Activated CD8-positive, alpha-beta T cell treated with anti-CD3 and anti-CD28 coated beads for 36 hours (primary cell): Measurements from ENCODE around the gene PIKFYVE. TPM values are rescaled to one million over a fixed set of nuclear protein-coding genes. Genes with fewer than 3 reads are reported as not detected.
A peak's percentile ranks its signal among the peaks of the same experiment; 100 is the strongest.
"Not testable (repeated sequence)": the region's sequence is repeated elsewhere in the genome, so short reads cannot be mapped to it uniquely, and the experiment has no call there.

Source experiments
- ATAC-seq: fragments of 200-7000 bp; cut with Tn5 transposase; one replicate; pipeline ENCODE4 v1.10.0; 2021; ENCODE audit warnings: mild to moderate bottlenecking, moderate library complexity
- CTCF ChIA-PET: fragments of 350-600 bp; sonication (Branson Sonifier 250); formaldehyde crosslinking; loops from one replicate; lab custom pipeline; 2021; ENCODE audit warnings: antibody characterized with exemption; lab: Charles Lee
- POLR2A ChIA-PET: fragments of 350-600 bp; sonication (Branson Sonifier 250); formaldehyde crosslinking; loops from one replicate; lab custom pipeline; 2021; ENCODE audit warnings: antibody characterized with exemption; lab: Charles Lee
- DNase-seq: peaks from one replicate; pipeline ENCODE4 v3.0.0-alpha.2; 2020
- H3K27ac Mint-ChIP-seq: one replicate; pipeline ENCODE4 v1.8.0; 2021; ENCODE audit warnings: mild to moderate bottlenecking, mixed read lengths
- H3K27me3 Mint-ChIP-seq: one replicate; pipeline ENCODE4 v1.8.0; 2021; ENCODE audit warnings: mixed read lengths
- H3K36me3 Mint-ChIP-seq: one replicate; pipeline ENCODE4 v1.8.0; 2021; ENCODE audit warnings: low read depth, mixed read lengths
- H3K4me1 Mint-ChIP-seq: one replicate; pipeline ENCODE4 v1.8.0; 2021; ENCODE audit warnings: low read depth, mixed read lengths
- H3K4me3 Mint-ChIP-seq: one replicate; pipeline ENCODE4 v1.8.0; 2021; ENCODE audit warnings: mild to moderate bottlenecking, moderate library complexity, mixed read lengths
- H3K9me3 Mint-ChIP-seq: one replicate; pipeline ENCODE4 v1.8.0; 2021; ENCODE audit warnings: mixed read lengths
- intact Hi-C: fragments of 100-400 bp; cut with micrococcal nuclease; formaldehyde crosslinking; loops from one replicate; pipeline ENCODE4 v1.10.0; 2022
- total RNA-seq, 2 experiments: library from RNA; stranded (reverse); gene quantifications; one replicate each; pipeline ENCODE4 v1.2.3, GENCODE V29; 2021
- TF ChIP-seq, protein P1 (sequence below): fragments of 200-600 bp; IDR thresholded peaks from one replicate; pipeline ENCODE4 v1.8.0; 2022; ENCODE audit warnings: antibody characterized with exemption, mild to moderate bottlenecking

PIKFYVE gene
- total RNA-seq, 2 experiments from 2014 or later, result 16.4 to 16.9 TPM

DNA sequence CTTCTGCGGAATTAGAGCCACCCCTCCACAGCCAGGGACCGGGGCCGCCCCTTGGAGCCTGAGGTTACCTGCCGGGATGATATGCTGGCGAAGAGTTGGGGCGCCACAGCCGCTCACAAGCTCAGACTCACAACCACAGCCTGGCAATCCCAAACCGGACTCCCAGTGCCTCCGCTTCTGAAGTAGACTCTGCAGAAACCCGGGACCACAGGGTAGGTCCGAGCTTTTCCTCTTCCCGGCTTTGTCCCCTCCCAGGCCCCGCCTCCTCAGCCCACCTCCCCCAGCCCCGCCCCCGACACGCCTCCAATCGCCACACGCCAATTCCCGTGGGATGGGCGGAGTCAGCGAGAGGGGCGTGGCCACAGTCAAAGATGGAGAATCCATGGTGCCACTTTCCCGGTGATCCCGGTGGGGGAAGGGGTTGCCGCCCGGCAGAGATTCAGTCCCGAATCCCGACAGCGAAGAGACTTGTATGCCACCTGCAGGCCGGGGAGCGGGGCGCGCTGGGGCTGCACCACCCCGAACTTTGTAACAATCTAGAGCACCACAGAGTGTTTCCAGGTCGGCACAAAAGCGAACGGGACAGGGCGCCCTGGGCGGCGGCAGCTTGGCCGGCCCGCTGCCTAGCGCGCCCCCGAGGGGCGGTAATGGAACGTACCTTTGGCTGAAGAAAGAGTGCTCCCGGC, 11.0 kb upstream of the PIKFYVE start, which contains the start of gene IDH1:
TSS of gene IDH1 (minus strand) at position 201 of the 686 bp plus-strand sequence. CDS start 3,520 bp downstream, outside the sequence.
- CTCF ChIA-PET, result interaction anchor here (0.9 to 7.3 kb wide), 13 partner anchors 7 to 185 kb away, joined by 3 to 77 read pairs (median 5); partner anchors contain the start of gene PIKFYVE
- intact Hi-C loops, result loop anchor here (2.0 kb wide), 1 partner anchor 80 kb away; no protein-coding TSS in a partner anchor
- TF ChIP-seq, protein P1, sequence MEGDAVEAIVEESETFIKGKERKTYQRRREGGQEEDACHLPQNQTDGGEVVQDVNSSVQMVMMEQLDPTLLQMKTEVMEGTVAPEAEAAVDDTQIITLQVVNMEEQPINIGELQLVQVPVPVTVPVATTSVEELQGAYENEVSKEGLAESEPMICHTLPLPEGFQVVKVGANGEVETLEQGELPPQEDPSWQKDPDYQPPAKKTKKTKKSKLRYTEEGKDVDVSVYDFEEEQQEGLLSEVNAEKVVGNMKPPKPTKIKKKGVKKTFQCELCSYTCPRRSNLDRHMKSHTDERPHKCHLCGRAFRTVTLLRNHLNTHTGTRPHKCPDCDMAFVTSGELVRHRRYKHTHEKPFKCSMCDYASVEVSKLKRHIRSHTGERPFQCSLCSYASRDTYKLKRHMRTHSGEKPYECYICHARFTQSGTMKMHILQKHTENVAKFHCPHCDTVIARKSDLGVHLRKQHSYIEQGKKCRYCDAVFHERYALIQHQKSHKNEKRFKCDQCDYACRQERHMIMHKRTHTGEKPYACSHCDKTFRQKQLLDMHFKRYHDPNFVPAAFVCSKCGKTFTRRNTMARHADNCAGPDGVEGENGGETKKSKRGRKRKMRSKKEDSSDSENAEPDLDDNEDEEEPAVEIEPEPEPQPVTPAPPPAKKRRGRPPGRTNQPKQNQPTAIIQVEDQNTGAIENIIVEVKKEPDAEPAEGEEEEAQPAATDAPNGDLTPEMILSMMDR, result no peak
- Mint-ChIP-seq H3K36me3 (peaks cover 7% of the 10 kb centered on the region), H3K9me3 (no peaks in the 10 kb centered on the region), H3K27ac (peak within 1 kb of the TSS; percentile 79), H3K4me3 (peak within 1 kb of the TSS; percentile 95), H3K27me3 (no peaks in the 10 kb centered on the region), H3K4me1 (peaks cover 20% of the 10 kb centered on the region)
- ATAC-seq (peak; percentile 85), DNase-seq (peak; percentile 96)
- POLR2A ChIA-PET, result interaction anchor here (0.7 to 1.2 kb wide), 2 partner anchors 9 to 11 kb away, joined by 3 to 8 read pairs; partner anchors contain the start of gene PIKFYVE

DNA sequence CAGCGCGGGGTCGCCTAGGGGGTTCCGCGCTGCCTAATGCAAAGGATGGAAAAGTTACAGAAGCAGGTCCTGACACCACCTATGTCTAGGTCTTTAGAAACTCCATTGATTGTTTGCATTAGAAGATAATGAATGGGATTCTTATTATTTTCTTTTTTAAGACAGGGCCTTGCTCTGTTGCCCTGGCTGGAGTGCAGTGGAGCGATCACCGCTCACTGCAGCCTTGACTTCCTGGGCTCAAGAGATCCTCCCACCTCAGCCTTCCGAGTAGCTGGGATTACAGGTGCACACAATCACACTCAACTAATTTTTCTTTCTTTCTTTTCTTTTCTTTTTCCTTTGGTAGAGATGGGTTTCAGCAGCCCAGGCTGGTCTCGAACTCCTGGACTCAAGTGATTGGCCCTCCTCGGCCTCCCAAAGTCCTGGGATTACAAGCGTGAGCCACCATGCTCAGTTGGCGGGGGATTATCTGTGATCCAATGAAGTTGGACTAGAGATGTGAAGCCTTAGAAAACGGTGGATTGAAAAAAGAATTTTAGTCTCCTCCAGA, 10.4 kb upstream of the PIKFYVE start:
- POLR2A ChIA-PET, result interaction anchor here (0.7 to 1.2 kb wide), 2 partner anchors 10 to 19 kb away, joined by 3 to 8 read pairs; partner anchors contain the start of gene PIKFYVE
- TF ChIP-seq, protein P1, result no peak
- intact Hi-C loops, result loop anchor here (2.0 kb wide), 1 partner anchor 81 kb away; no protein-coding TSS in a partner anchor
- ATAC-seq (no peak), DNase-seq (no peak)
- peak overlapping the region; percentile 79 for H3K27ac Mint-ChIP-seq
- CTCF ChIA-PET, result interaction anchor here (1.5 to 7.3 kb wide), 5 partner anchors 12 to 81 kb away, joined by 3 to 77 read pairs (median 5); partner anchors contain the start of gene PIKFYVE
- peak overlapping the region; percentile 95 for H3K4me3 Mint-ChIP-seq
- peaks cover 7% of the 10 kb centered on the region for H3K36me3 Mint-ChIP-seq
- peaks cover 20% of the 10 kb centered on the region for H3K4me1 Mint-ChIP-seq
- H3K27me3 Mint-ChIP-seq, result no peaks in the 10 kb centered on the region
- no peaks in the 10 kb centered on the region for H3K9me3 Mint-ChIP-seq

DNA sequence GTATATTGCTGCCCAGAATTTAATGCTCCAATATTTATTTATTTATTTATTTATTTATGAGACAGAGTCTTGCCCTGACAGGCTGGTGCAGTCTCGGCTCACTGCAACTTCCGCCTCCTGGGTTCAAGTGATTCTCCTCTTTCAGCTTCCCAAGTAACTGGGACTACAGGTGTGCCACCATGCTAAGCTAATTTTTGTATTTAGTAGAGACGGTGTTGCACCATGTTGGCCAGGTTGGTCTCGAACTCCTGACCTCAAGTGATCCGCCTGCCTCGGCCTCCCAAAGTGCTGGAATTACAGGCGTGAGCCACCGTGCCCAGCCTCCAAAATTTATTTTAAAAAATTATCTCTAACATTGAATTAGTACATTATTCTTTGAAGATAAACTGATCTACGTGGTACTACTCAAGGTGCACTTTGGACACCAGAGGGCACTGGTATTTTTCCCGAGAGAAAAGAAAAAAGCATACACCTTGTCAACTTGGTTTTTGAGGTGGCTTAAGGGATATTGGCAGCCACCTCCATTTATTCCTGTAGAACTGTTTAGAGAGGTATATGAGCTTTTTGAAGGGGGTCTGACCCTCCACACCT, 9.8 kb upstream of the PIKFYVE start:
- H3K4me3 Mint-ChIP-seq, result no peak overlapping the region
- POLR2A ChIA-PET, result interaction anchor here (0.7 kb wide), 1 partner anchor 19 kb away, joined by 3 read pairs; no protein-coding TSS in a partner anchor

DNA sequence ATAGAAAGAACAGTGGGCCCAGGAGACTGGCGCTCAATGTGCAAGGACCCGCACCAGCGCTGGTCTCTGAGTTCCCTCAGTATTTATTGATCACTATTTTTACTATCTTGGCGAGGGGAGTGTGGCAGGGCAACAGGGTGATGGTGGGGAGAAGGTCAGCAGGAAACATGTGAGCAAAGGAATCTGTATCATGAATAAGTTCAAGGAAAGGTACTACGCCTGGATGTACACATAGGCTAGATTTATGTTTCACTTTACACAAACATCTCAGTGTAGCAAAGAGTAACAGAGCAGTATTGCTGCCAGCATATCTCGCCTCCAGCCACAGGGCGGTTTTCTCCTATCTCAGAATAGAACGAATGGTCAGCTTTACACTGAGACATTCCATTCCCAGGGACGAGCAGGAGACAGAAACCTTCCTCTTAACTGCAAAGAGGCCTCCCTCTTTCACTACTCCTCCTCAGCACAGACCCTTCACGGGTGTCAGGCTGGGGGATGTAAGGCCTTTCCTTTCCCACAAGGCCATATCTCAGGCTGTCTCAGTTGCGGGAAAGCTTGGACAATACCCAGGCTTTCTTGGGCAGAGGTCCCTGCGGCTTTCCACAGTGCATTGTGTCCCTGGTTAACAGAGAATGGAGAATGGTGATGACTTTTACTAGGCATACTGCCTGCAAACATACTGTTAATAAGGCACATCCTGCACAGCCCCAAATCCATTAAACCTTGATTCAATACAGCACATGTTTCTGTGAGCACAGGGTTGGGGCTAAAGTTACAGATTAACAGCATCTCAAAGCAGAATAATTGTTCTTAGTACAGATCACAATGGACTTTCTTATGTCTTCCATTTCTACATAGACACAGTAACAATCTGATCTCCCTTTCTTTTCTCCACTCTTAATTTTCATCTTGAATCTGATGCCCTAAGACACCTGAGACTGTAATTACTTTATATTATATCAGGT, 8.9 kb upstream of the PIKFYVE start:
- intact Hi-C loops, DNase-seq, POLR2A ChIA-PET, H3K9me3 Mint-ChIP-seq, H3K36me3 Mint-ChIP-seq, H3K27ac Mint-ChIP-seq, H3K27me3 Mint-ChIP-seq, ATAC-seq, H3K4me3 Mint-ChIP-seq: not testable (repeated sequence)
- peaks cover 19% of the 10 kb centered on the region for H3K4me1 Mint-ChIP-seq
- CTCF ChIA-PET, result interaction anchor here (1.1 to 7.3 kb wide), 4 partner anchors 11 to 82 kb away, joined by 3 to 77 read pairs (median 33); partner anchors contain the start of gene PIKFYVE

More for the DNA sequence above, 9.8 kb upstream of the PIKFYVE start:
- TF ChIP-seq, protein P1, result peak; percentile 18
- Mint-ChIP-seq H3K36me3 (peaks cover 7% of the 10 kb centered on the region), H3K9me3 (no peaks in the 10 kb centered on the region), H3K27ac (no peak overlapping the region), H3K4me1 (peaks cover 20% of the 10 kb centered on the region), H3K27me3 (no peaks in the 10 kb centered on the region)
- ATAC-seq, result no peak
- CTCF ChIA-PET, result interaction anchor here (1.5 to 7.3 kb wide), 3 partner anchors 12 to 82 kb away, joined by 3 to 77 read pairs (median 62); partner anchors contain the start of gene PIKFYVE
- DNase-seq, result peak; percentile 11
- intact Hi-C loops, result no loop called here
